D721Med (cell line): ENCODE results near the gene EZH1.
"Not testable (repeated sequence)": the region's sequence is repeated elsewhere in the genome, so short reads cannot be mapped to it uniquely, and the experiment has no call there.

ENCODE experiments used
- DNase-seq: peaks from one replicate; pipeline ENCODE4 v3.0.0; 2011; ENCODE audit warnings: low spot score; ENCODE audit not compliant: insufficient read length
- FAIRE-seq: peaks from 2 replicates; lab custom pipeline; 2011; peaks lifted over from hg19 to GRCh38; lab: Jason Lieb, UNC
- CTCF ChIP-seq: IDR thresholded peaks from 2 replicates; pipeline ENCODE4 v1.5.1; 2012; ENCODE audit warnings: mild to moderate bottlenecking, control low read depth; ENCODE audit not compliant: insufficient read depth; ENCODE audit errors: missing control alignments

Gene EZH1

GRCh38 chr17:42673266-42673884 is 71.5 kb downstream of the EZH1 start:
- no peak for DNase-seq
- no peak for TF ChIP-seq CTCF
- FAIRE-seq = no peak

GRCh38 chr17:42672038-42672437 is 72.8 kb downstream of the EZH1 start:
- no peak for TF ChIP-seq CTCF
- DNase-seq = no peak
- FAIRE-seq = no peak

GRCh38 chr17:42670789-42671657 is 73.8 kb downstream of the EZH1 start:
- FAIRE-seq (no peak), DNase-seq (no peak)
- no peak for TF ChIP-seq CTCF

GRCh38 chr17:42669977-42670788 is 74.7 kb downstream of the EZH1 start:
- DNase-seq = no peak
- no peak for TF ChIP-seq CTCF
- no peak for FAIRE-seq

- DNase-seq (no peak), FAIRE-seq (no peak)
- no peak for TF ChIP-seq CTCF
Measured at GRCh38 chr17:42669705-42669976, 75.2 kb downstream of the EZH1 start.

GRCh38 chr17:42667088-42667951 is 77.5 kb downstream of the EZH1 start:
- TF ChIP-seq CTCF = no peak
- DNase-seq (no peak), FAIRE-seq (no peak)

- FAIRE-seq, DNase-seq: not testable (repeated sequence)
Measured at GRCh38 chr17:42666126-42666525, 78.7 kb downstream of the EZH1 start.
